Glomerular visceral epithelial cell (primary cell): ENCODE data around the gene COX19.
"Not testable (repeated sequence)": the region's sequence is repeated elsewhere in the genome, so short reads cannot be mapped to it uniquely, and the experiment has no call there.

ENCODE experiments used
- DNase-seq: peaks from one replicate; pipeline ENCODE4 v3.0.0-alpha.2; 2016; ENCODE audit errors: extremely low spot score

Gene COX19

DNA sequence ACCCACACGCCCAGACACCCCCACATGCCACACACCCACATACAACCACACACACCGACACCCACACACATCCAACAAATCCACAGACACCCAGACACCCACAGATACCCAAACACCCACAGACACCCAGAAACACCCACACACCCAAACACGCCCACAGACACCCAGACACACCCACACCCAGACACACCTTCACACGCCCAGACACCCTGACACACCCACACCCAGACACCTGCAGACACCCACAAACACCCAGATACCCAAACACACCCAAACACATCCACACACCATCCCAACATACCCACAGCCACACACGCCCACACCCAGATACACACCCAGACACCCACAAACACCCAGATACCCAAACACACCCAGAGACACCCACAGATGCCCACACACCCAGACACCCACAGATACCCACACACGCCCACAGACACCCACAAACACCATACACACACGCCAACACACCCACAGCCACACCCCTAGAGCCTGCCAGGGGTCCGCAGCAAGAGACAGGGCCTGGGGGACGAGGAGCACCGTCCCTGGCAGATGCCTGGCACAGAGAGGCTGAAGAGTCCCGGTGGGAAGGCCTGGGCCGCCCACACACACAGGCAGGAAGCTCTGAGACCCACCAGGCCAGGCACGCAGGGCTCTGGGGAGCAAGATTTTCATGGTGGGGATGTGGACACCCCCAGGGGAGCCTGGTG, 36.1 kb upstream of the COX19 start:
- no peak for DNase-seq

- DNase-seq = no peak
Measured at GRCh38 chr7:1010226-1010625, 34.9 kb upstream of the COX19 start.

- no peak for DNase-seq
Measured at GRCh38 chr7:1009747-1010146, 34.4 kb upstream of the COX19 start.

- DNase-seq = no peak
Measured at GRCh38 chr7:1008733-1009363, 33.5 kb upstream of the COX19 start.

DNA sequence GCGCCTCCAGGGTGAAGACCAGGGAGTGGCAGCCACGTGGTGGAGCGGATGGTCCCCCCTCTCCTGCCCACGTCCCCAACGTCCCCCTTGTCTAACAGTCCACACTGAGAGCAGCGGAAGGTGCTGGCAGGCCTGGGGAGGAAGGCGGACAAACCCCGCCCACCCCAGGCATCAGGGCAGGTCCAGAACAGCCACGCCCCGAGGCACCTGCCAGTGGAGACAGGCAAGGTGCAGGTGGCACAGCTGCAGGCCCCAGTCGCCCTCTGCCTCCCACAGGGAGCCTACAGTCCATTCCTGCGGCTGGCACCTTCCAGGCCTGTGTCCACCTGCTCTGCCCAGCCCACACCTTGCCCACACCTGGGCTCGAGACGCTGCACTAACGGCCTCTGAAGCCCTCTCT, 32.6 kb upstream of the COX19 start:
- DNase-seq = no peak

DNA sequence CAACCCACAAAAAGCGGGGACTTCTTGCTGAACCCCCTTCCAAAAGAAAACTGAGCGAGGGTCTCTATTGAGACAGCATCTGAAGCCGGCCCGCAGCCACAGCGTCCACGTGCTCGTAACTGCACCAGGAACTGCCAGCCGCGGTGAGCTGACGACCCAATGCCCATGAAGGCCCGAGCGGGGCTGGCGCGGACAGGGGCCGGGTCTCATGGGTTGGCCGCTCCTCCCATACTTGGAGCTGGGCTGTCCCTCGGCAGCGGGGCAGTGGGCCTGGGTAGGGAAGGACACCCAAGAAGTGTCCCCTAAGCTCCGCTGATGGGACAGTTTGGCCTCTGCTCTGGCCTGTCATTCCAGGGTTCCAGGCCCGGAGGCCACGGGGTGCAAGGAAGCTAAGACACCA, 30.0 kb upstream of the COX19 start:
- no peak for DNase-seq

DNA sequence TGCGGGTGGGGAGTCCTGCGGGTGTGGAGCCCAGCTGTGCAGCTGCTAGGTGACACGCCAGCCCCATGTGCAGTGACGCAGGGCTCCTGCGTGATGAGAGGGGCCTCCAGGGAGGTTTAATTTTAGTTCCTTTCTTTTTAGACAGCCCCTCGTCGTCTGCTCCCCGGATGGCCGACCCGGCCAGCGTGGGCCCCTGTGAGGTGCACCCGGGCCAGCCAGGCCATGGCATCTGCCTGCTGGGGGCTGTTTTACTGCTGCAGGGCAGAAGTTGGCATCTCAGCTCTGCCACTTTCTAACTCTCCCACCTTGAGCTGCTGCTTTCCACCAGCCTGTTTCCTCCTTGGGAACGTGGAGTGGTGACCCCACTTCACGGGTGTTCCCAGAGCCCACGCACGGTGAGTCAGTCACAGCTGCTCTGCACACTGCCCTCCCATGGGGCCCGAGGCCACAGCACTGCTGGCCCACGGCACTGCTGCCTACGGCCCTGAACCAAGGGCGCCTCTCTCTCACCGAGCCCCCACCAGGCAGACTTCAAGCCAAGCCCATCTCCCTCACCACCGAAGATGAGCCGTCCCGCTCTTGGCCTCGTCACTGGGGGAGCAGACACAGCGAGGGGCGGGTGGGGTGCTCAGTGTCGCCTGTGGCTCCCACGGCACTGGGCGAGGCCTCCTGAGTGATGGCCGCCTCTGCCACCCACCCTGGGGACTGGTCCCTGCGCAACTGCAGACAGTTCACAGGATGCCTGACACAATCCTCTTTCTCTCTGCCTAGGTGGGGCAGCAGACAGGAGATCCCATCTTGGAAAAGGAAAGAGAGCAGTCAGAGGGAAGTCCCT, 28.9 kb upstream of the COX19 start:
- DNase-seq = no peak

DNA sequence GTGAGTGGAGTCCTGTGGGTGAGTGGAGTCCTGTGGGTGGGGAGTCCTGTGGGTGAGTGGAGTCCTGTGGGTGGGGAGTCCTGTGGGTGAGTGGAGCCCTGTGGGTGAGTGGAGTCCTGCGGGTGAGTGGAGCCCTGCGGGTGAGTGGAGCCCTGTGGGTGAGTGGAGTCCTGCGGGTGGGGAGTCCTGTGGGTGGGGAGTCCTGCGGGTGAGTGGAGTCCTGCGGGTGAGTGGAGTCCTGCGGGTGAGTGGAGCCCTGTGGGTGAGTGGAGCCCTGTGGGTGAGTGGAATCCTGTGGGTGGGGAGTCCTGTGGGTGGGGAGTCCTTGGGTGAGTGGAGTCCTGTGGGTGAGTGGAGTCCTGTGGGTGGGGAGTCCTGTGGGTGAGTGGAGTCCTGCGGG, 27.1 kb upstream of the COX19 start:
- DNase-seq = not testable (repeated sequence)

GRCh38 chr7:1002026-1002425, 26.7 kb upstream of the COX19 start:
- DNase-seq = not testable (repeated sequence)

- DNase-seq = not testable (repeated sequence)
Measured at GRCh38 chr7:1001069-1001770, 25.9 kb upstream of the COX19 start.

DNA sequence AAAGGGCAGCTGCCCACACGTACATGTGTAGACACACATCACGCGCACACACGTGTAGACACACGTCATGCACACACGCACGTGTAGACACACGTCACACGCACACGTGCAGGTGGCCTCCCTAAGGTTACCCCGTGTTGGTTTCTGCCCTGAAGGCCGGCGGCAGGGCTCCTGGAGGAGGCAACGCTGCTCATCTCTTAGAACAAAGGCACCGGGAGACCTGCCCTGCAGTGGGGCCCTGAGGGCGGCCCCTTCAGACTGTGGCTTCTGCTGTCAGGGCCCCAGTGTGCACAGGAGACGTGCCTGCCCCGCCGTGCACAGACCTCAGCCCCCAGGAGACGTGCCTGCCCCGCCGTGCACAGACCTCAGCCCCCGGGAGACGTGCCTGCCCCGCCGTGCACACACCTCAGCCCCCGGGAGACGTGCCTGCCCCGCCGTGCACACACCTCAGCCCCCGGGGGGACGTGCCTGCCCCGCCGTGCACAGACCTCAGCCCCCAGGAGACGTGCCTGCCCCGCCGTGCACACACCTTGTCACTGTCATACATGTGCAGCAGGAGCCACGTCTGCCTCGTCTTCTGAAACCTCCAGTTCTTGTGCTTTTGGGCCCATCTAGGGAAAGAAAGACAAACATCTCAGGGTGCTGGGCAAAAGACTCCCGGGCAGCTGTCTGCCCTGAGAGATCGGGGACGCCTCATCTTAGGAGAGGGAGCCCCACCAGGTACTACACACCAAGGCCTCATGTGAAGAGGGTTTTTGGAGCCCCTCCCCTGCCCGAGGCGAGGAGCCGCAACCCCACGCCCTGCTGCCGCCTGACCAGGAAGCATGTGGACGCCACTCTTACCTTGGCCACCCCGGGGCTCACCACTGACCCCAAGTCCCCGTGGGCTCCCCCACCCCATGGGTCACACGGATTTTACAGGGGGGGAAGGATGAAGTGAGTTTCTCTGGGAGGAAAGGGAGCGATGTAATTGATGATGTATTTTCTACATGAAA, 24.9 kb upstream of the COX19 start:
- DNase-seq = no peak

- no peak for DNase-seq
Measured at GRCh38 chr7:999149-999879, 24.0 kb upstream of the COX19 start.

DNA sequence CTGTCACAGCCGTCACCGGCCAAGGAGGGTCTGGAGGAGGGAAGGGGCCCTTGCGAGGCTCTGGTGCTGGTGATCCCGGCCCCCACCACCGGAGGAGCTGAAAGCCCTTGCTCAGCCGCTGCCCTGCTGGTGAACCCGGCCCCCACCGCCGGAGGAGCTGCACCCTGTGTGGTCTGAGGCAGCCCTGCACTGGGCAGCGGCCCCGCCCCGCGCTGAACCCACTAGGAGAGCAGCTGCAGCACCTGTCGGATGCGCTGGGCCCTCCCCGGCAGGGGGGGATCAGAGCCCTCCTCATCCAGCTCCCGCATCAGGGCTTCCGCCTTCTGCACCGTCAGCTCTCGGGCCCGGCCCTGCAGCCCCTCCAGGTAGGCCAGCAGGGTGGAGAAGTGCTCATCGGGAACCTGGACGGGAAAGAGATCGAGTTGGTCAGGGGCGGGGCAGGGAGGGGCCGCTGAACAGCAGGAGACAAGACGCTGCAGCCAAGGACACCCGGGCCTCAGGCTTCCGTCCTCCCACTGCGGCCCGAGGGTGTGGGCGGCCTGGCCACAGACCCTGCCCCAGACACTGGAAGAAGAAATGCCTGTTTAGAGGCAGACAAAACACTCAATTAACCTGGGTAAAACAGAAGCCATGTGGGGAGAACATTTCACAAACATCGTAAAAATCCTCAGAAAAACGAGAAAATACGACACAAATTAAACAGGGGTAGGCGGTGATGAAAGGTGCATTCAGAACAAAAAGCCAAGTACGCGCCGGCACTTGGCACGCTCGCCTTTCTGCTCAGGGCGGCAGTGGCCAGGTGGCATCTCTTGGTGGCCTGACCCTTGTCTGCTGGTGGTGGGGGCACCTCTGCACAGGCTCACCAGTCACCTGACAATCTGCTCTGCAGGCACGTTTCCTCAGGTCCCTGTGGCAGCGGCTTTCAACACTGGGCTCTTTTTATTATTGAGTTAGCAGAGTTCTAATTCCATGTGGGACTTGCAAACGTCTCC, 22.4 kb upstream of the COX19 start:
- DNase-seq = no peak

DNA sequence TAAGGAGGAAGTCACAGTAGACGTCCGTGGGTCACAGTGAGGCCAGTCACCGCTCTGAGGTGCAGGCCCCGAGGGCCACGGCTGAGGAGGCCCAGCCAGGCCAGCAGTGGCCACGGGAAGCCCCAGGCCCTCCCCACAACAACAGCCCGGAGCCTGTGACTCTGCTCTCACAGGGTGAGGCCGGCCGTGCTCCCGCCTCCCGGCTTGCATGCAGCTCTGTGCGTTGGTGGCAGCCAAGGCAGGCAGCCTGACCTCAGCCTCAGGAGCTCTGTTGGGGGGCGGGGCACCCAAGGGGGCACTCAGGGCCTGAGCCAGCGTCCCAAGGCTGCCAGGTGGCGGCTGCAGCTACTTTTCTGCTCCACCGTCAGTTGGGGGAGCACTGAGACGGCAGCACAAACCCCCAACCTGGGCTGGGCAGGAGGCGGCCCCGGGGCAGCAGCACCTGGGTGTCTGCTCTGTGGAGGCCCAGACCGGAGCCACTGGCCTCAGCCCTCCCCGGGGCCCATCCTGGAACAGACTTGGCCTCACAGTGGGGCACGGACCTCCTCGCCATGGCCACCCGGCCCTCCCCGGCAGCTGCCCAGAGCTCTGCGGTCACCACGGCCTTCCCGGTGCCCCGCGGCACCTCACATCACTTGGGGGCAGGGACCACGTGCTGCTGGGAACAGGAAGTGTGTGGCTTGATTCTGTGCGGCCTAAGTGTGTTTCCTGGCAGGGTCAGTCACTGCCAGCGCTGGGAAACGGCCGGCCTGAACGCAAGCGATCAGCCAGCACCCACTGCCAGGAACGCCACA, 20.9 kb upstream of the COX19 start:
- no peak for DNase-seq

- no peak for DNase-seq
Measured at GRCh38 chr7:995571-995970, 20.2 kb upstream of the COX19 start.

DNA sequence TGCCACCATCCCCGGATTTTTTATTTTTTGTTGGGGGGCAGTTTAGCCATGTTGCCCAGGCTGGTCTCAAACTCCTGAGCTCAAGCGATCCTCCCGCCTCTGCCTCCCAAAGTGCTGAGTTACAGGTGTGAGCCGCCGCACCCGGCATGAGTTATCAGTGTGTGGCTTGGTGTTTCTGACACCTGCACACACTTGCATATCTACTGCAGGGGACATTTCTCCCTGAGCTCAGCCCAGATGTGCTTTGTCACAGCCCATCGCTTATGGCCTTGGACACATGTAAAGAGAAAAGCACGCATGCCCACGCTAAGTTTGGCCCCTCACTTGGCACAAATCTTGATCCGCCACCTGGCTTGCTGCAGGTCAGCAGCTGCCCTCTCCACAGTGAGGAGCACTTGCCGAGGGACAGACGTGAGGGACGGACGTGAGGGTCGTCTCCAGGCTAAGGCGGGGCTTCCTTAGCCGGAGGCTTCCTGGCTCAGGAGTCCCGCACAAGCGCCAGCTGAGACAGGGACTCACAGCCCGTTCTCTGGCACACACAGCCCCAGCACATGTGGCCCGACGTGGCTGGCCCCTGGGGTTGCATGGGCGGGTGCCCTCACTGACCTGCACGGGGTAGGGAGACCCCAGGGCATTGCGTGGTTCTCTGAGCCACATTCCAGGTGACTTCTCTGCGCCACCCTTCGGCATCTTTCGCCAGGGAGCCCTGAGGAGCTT, 19.4 kb upstream of the COX19 start:
- DNase-seq = no peak
